HG03571 (cell line): ENCODE results near the gene THRA.

Source experiments
- ATAC-seq: cut with Tn5 transposase; IDR thresholded peaks from one replicate; pipeline ENCODE4 v1.9.1; 2021; ENCODE audit not compliant: unreplicated experiment

THRA gene

GRCh38 chr17:40026816-40027613 lies 35.8 kb upstream of the THRA start:
- ATAC-seq = no peak

GRCh38 chr17:40027614-40028012 lies 35.2 kb upstream of the THRA start:
- no peak for ATAC-seq

DNA sequence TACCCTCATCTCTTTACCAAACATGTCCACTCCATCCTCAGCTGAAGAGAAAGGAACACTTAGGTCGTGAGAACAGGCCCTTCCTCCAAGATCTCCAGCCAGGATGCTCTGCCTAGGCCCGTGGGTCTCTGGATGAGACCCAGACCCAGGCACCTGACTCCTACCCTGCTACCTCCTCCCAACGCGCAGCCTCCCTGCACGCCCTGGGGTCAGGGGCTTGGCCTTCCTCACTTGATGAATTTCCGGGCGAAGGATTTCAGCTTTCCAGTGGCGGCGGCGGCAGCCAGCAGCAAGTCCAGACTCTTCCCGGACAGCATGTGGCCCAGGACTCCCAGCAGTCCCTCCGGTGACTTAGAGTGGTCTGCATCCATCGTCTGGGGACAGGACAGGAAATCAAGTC lies 34.2 kb upstream of the THRA start:
- ATAC-seq = no peak

GRCh38 chr17:40031706-40032105 lies 31.1 kb upstream of the THRA start:
- ATAC-seq = no peak

GRCh38 chr17:40032322-40033320 lies 30.1 kb upstream of the THRA start:
- ATAC-seq = no peak

DNA sequence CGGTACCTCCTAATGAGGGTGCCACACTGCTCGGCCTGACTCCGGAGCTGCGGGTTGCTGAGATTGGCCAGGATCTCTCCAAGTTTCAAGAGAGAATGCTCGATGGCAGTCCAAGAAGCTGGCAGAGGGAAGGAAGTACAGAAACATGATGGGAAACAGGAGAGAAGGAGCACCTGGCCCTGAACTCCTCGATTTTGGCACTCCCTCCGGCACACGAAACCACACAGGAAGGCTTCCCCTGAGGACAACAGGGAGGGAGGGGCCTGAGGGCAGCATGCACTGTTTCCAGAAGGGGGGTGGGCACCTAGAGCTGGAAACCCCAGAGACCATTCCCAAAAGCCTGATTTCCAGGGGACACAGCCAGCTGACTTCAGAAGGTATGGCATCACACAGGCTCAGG lies 29.4 kb upstream of the THRA start:
- ATAC-seq = no peak

DNA sequence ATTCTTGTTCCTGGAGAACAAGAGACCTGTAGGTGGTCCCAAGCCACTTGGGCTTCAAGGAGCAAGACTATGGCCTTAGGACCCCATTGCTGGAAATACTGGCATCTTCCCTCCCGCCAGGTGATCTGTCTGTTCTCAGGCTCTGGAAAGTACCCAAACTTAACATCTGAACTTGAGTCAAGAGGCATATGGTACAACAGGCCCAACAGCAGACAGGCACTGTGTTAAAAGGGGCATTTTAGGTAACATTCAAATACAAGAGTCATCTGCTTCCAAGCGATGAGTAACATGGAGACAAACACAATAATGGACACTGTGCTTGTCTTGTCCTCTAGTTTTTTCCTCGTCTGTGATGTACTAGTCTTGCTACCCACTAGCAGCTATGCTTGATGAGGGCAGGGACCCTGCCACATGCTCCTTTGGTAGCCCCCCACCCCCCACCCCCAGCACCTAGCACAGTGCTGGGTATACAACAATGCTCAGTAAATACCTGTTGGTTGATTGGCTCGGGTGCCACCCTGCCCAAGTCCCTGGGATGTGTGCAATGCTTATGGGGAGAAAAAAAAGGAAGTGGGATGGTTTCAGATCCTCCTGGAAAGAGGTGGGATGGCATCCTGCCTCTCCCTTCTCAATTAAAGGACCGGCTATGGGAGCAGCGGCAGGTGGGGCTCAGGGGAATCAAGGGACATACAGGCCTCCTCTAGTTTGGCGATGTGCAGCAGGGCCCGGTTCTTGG lies 28.2 kb upstream of the THRA start:
- no peak for ATAC-seq

- ATAC-seq = no peak
These were observed 27.6 kb upstream of the THRA start for GRCh38 chr17:40035162-40035559.

DNA sequence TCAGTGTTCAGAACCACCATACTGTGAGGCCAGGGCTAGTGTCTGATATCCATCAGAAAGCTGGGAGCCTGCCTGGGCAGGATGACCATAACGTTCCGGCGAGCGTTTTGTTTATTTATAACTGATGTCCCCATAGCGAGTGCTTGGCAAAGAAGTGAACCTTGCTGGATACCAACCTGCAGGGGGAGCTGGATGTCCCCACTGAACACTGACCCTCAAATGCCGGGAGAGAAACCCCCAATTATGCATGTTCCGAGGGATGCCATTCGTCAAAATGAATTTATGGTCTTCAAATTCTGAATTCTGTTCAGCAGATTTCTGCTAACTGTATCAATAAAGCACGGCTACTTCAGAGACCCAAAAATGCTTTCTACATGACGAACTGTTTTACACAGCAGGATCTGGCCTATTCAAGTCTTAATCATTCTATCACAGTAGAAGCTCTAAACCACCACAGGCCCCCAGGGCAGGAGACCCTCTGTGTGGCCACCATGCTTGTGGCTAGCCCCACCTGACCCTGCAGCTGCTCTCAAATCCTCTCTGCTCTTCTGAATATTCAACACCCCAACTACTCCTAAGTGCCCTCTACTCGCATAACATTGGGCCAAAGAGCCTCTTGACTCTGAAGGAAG lies 23.8 kb upstream of the THRA start:
- no peak for ATAC-seq

DNA sequence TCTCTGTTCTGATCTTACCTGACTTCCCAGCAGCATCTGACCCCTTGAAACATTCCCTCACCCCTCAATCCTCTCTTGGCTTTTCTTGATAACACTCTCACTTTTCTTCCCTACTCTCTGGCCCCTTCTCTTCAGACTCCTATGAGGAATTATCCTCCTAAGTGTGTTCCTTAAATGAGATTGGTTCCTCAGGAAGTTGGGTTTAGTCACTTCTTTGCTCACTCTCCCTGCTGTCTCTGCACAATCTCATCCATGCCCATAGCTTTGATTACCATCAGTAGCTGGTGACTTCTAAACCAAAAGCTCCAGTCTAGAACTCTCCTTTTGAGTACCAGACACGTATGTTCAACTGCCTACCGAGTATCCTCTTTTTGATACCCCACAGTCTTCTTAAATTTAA lies 21.6 kb upstream of the THRA start:
- ATAC-seq = no peak

DNA sequence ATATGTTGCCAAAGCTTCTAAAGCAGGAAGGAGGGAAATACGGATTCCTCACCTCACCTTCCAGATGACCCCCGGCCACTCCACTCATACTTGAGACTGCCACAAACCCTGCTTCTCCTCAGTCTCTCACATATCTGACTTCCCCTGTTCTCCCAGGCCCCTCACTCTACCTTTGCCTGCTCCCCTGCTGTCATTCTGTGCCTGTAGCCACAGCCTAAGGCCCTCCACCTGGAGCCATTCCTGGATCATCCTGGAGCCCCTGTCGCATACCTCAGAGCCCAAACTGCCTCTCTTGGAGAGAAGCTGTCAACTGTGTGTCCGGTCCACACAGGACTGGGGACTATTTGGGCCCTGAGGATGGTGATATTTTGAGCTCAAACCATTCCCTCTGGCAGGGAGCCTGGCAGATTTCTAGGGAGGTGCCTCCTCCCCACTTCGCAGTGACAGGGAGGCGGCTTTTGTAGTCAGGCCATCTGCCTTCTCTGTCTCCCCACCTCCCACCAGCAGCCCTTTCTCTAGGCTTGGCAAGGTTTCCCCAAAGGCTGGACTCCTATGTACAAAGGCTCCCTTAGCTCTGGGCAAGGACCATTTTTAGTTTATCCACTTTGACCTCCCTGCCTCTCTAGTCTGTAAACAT lies 6.3 kb upstream of the THRA start:
- ATAC-seq = no peak

GRCh38 chr17:40058186-40058784 lies 4.5 kb upstream of the THRA start:
- ATAC-seq = no peak

DNA sequence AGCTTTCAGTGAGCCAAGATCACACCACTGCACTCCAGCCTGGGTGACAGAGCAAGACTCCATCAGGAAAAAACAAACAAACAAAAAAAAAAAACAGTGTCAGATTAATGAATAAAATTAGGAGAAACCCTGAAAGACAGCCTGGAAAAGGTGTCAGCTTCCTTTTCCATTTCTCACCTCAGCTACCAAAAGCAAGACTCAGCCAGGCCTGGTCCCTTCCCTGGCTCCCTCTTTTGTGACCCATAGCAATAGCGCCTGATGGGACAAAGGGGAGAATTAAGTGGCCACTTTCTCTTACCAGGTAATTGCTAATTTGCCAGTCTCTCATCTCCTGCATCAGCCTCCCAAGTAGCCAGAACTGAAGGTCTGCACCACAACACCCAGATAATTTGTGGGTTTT lies 3.9 kb upstream of the THRA start:
- no peak for ATAC-seq

DNA sequence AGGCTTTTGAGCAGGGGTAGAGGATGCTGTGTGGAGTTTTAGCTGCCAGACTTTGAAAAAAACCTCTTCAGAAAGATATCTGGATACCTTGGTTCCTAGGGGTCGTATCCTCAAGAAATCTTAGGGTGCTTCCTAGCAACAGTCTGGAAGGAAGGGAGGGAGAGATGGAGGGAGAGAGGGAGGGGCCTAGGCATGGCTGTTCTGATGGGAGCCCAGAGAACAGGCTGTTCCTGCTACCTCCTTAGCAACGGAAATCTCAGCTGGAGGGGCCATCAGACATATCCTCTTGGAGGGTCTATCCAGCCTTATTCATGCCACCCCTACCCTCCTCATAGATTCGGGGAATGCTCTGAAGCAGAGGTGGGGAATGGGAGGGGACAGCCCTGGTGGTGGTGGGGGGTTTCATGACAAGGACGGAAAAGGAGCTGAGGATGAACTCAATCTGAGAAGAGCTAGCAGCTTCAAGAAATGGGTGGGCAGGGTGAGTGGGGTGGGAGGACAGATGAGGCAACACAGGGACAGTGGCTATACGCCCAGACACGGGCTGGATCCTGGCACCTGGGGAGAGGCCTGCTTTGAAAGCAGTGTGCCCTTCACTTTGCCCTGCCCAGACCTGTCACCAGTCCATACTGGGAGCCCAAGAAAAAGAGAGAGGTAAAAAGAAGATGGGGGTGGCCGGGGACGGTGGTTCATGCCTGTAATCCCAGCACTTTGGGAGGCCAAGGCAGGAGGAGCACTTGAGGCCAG lies 2.9 kb upstream of the THRA start:
- ATAC-seq = no peak

GRCh38 chr17:40060887-40061608 lies 1.7 kb upstream of the THRA start:
- ATAC-seq = no peak

DNA sequence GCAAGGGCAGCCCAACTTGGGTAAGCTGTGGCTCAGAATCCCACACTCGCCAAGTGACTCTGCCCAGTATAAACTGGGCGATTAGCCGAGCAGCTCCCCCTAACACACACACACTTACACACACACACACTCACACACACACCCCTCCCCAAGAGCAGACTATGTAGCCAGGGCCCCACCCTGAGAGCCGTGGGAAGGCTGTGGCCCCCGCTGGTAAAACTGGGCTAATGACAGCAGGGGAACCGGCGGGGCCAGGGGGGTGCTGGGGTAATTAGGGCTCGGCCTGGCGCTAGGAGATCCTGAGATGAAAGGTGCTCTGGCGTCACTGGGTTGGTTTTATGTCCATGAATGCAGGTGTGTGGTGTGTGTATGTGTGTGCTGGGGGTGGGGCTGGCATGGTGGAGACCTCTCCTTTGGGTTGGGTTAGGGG lies 1.1 kb upstream of the THRA start:
- ATAC-seq = no peak

DNA sequence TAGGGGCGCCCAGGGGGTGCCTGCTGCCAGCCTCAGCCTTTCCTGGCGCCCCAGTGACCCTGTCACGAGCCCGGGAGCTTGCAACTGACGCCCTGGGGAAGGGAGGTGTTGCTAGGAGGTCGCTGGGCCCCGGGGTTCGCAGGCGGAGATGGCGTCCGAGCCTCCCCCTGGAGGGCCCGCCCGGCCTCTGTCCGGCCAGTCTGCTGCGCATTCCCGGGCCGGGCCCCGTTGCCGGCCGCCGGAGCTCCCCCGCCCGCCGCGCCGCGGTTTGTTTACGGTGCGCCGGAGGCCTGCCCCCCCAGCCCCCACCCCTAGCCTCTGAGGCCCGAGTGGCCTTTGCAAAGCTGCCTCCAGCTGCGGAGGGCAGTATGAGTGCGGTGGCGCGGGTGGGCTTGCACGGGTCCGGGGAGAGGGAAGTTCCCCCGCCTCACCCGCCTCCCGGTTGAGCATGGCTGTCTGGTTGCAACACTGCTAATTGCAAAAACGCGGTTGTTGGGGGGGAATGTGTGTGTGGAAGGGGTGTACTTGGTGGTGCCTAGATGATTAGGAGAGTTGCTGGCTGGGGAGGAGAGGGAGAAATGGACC lies 514 bp downstream of the THRA start:
- ATAC-seq = no peak

GRCh38 chr17:40063901-40064531 lies 1.3 kb downstream of the THRA start:
- no peak for ATAC-seq
